AG10803 (cell line): ENCODE data around the gene S100A1.

ENCODE experiments used
- DNase-seq: peaks from one replicate; pipeline ENCODE4 v3.0.0; 2010; ENCODE audit warnings: low read depth
- H3K4me3 ChIP-seq: 2 replicates; pipeline ENCODE4 v1.5.1; 2011; ENCODE audit warnings: mild to moderate bottlenecking, low read length, control low read depth
- TF ChIP-seq, protein P1 (sequence below): conservative IDR thresholded peaks from 2 replicates; pipeline ENCODE4 v1.5.1; 2011; ENCODE audit warnings: mild to moderate bottlenecking, low read length, control low read depth, inconsistent platforms

The S100A1 gene

DNA sequence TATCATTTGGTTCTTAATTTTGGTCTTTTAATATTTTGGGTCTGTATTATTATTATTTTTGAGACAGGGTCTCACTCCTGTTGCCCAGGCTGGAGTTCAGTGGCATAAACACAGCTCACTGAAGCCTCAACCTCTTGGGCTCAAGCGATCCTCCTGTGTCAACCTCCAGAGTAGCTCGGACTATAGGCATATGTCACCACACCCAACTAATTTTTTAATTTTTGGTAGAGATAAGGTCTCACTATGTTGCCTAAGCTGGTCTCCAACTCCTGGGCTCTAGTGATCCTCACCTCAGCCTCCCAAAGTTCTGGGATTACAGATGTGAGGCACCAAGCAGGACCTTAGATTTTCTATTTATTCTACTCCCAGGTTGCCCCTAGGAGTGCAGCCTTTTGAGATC lies 45.3 kb downstream of the S100A1 start:
- no peak overlapping the region for H3K4me3 ChIP-seq
- TF ChIP-seq, protein P1, sequence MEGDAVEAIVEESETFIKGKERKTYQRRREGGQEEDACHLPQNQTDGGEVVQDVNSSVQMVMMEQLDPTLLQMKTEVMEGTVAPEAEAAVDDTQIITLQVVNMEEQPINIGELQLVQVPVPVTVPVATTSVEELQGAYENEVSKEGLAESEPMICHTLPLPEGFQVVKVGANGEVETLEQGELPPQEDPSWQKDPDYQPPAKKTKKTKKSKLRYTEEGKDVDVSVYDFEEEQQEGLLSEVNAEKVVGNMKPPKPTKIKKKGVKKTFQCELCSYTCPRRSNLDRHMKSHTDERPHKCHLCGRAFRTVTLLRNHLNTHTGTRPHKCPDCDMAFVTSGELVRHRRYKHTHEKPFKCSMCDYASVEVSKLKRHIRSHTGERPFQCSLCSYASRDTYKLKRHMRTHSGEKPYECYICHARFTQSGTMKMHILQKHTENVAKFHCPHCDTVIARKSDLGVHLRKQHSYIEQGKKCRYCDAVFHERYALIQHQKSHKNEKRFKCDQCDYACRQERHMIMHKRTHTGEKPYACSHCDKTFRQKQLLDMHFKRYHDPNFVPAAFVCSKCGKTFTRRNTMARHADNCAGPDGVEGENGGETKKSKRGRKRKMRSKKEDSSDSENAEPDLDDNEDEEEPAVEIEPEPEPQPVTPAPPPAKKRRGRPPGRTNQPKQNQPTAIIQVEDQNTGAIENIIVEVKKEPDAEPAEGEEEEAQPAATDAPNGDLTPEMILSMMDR: no peak
- DNase-seq: no peak

DNA sequence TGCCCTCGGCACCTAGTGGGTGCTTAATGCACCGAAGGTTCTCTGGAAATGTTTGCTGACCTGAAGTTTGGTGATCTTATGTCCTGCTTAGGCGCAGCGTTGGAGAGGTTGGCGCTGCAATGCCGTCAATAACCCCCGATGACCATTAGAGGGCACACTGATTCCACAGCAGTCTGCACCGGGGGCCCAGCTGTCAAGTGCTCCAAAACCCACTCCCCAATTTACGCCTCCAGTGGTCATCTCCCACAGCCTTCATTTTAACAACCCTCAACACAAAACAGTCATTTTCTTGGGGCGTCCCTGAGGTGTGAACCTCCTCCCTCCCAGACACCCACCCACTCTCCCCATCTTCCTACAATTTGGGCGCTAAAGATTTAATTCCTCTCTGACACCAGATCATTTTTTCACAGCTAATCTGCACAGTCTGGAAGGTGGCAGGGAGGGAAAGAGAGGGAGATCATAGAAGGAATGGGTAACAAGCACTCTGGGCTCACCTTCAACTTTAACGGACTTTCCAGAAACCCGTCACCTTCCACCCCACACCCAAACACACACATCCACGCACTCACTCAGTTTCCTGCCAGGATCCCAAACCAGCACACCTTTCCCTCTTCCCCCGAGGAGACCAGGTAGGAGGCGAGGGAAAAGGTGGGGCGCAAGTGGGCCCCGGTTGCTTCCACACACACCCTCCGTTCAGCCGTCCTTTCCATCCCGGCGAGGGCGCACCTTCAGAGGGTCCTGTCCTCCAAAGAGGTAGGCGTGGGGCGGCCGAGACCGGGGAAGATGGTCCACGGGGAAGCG lies 49.7 kb downstream of the S100A1 start:
- peak; percentile 37 for DNase-seq
- H3K4me3 ChIP-seq: peak overlapping the region; percentile 35
- TF ChIP-seq, protein P1: peak; percentile 96

DNA sequence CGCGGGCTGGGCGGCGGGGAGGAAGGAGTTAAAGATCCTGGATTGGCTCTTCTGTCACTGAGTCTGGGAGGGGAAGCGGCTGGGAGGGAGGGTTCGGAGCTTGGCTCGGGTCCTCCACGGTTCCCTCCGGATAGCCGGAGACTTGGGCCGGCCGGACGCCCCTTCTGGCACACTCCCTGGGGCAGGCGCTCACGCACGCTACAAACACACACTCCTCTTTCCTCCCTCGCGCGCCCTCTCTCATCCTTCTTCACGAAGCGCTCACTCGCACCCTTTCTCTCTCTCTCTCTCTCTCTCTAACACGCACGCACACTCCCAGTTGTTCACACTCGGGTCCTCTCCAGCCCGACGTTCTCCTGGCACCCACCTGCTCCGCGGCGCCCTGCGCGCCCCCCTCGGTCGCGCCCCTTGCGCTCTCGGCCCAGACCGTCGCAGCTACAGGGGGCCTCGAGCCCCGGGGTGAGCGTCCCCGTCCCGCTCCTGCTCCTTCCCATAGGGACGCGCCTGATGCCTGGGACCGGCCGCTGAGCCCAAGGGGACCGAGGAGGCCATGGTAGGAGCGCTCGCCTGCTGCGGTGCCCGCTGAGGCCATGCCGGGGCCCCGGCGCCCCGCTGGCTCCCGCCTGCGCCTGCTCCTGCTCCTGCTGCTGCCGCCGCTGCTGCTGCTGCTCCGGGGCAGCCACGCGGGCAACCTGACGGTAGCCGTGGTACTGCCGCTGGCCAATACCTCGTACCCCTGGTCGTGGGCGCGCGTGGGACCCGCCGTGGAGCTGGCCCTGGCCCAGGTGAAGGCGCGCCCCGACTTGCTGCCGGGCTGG lies 50.5 kb downstream of the S100A1 start, which contains the start of gene NPR1:
TSS of gene NPR1 (plus strand) at position 170 of the 818 bp plus-strand sequence. CDS start at position 591, 421 bp downstream.
- H3K4me3 ChIP-seq: peak within 1 kb of the TSS; percentile 35
- TF ChIP-seq, protein P1: no peak; the same call in 1 of the 2 replicates
- DNase-seq: peak; percentile 27

DNA sequence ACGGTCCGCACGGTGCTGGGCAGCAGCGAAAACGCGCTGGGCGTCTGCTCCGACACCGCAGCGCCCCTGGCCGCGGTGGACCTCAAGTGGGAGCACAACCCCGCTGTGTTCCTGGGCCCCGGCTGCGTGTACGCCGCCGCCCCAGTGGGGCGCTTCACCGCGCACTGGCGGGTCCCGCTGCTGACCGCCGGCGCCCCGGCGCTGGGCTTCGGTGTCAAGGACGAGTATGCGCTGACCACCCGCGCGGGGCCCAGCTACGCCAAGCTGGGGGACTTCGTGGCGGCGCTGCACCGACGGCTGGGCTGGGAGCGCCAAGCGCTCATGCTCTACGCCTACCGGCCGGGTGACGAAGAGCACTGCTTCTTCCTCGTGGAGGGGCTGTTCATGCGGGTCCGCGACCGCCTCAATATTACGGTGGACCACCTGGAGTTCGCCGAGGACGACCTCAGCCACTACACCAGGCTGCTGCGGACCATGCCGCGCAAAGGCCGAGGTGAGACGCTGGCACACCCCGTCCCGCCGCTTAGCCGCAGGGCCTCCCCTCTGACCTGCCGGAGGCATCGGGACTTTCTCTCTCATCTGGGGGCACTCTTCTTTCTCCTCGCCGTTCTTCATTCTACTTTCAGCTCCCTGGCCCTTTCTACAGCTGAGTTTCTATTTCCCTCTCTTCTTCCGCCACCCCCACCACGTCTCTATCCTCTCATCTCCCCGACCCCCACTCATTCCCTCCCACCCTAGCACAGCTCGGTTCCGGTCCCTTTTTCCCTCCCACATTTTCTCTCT lies 51.3 kb downstream of the S100A1 start:
- no peak for DNase-seq
- no peak overlapping the region; the same call in 1 of the 2 replicates for H3K4me3 ChIP-seq
- TF ChIP-seq, protein P1: no peak; the same call in 1 of the 2 replicates

DNA sequence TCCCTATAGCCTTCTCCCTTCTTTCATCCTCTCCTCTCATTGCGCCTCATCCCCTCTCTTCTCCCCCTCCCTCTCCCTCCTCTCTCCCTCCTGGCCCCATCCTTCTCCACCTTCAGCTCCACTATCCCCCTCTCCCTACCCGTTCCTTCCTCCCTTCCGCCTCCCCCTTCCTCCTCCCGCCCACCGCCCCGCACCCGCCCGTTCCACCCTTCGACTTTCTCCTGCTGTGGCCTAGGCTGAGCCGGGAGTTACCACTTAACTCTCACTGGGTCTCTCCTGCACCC lies 51.8 kb downstream of the S100A1 start:
- no peak overlapping the region for H3K4me3 ChIP-seq
- TF ChIP-seq, protein P1: no peak
- DNase-seq: no peak
